ENCODE results near the gene FAM170B. TPM values are rescaled to one million over a fixed set of nuclear protein-coding genes. Genes with fewer than 3 reads are reported as not detected.

The FAM170B gene
- total and polyA plus RNA-seq, 2 donors (not counting 3 experiments of a cell fraction or from before 2014, with no cell fraction given): not detected

GRCh38 chr10:49118430-49119074 is 15.3 kb downstream of the FAM170B start:
- H3K4me3 ChIP-seq (replicated peaks in 1 of 3; ENCODE audit: insufficient read depth in 1 of 3, low read depth in 1 of 3, low read length in 3 of 3): no peak overlapping the region
- no peak overlapping the region for H3K27ac ChIP-seq (ENCODE audit: insufficient read depth, low read depth, low read length)
- H3K4me2 ChIP-seq (ENCODE audit: insufficient read depth, low read length): no peak overlapping the region
- H2AFZ ChIP-seq (ENCODE audit: low read depth, low read length): no peak overlapping the region
- BruUV-seq (replicated peaks): no TSS peak
- peaks cover 20 to 23% of the 10 kb centered on the region in 2 experiments for H3K27me3 ChIP-seq (ENCODE audit: control insufficient read depth in 2 of 2, insufficient read depth in 2 of 2, low read length in 2 of 2)
- no peaks in the 10 kb centered on the region for H3K79me2 ChIP-seq (ENCODE audit: control insufficient read depth, insufficient read depth, low read length)
- DNase-seq (ENCODE audit: low read depth, low spot score) (no peak), FAIRE-seq (no peak)
- CTCF ChIA-PET: interaction anchor here (1.2 kb wide), 2 partner anchors 43 to 289 kb away, joined by 3 read pairs; no protein-coding TSS in a partner anchor
- no peaks in the 10 kb centered on the region for H3K36me3 ChIP-seq (ENCODE audit: control insufficient read depth in 2 of 2, extremely low read depth in 1 of 2, insufficient read depth in 2 of 2, low read length in 2 of 2)
- no peaks in the 10 kb centered on the region for H4K20me1 ChIP-seq (replicated peaks; ENCODE audit: control insufficient read depth, extremely low read depth, insufficient read depth, low read length)
- H3K9ac ChIP-seq (replicated peaks; ENCODE audit: extremely low read depth, insufficient read depth, low read length): no peak overlapping the region
- no peaks in the 10 kb centered on the region for H3K9me1 ChIP-seq (replicated peaks; ENCODE audit: control insufficient read depth, extremely low read depth, insufficient read depth, low read length)
- intact Hi-C loops (cut with micrococcal nuclease): no loop called here
- no peaks in the 10 kb centered on the region for H3K4me1 ChIP-seq (ENCODE audit: control insufficient read depth, extremely low read depth, insufficient read depth, low read length)
- H3K9me3 ChIP-seq (replicated peaks; ENCODE audit: control insufficient read depth, insufficient read depth, low read length): no peaks in the 10 kb centered on the region
- dilution Hi-C loops (cut with MboI; ENCODE audit: extremely low pct_ligation_motif_present, low sequenced_read_pairs): no loop called here
- TF ChIP-seq JUN (IDR thresholded peaks at IDR 0.05; ENCODE audit: borderline replicate concordance, insufficient read depth, insufficient read length, low read depth) (no peak), EZH2 (IDR thresholded peaks at IDR 0.05; ENCODE audit: borderline replicate concordance, low read depth, low read length, severe bottlenecking) (no peak), POLR2A (IDR thresholded peaks at IDR 0.05; ENCODE audit: low read depth, low read length) (no peak), GATA2 (IDR thresholded peaks at IDR 0.05; ENCODE audit: insufficient read depth, insufficient read length, low read depth, low read length) (no peak), FOS (IDR thresholded peaks at IDR 0.05; ENCODE audit: borderline replicate concordance, insufficient read depth, low read length) (no peak), CTCF (IDR thresholded peaks at IDR 0.05; ENCODE audit: extremely low read depth in 1 of 2, insufficient read depth in 1 of 2, low read depth in 1 of 2, low read length in 2 of 2) (no peak), POLR2AphosphoS5 (IDR thresholded peaks at IDR 0.05; ENCODE audit: insufficient read depth, low read depth, low read length) (no peak), MAX (IDR thresholded peaks at IDR 0.05; ENCODE audit: insufficient read depth, insufficient read length) (no peak), MYC (IDR thresholded peaks at IDR 0.05; ENCODE audit: low read depth, low read length) (no peak)
- POLR2A ChIA-PET: no interaction called here

All from endothelial cell of umbilical vein (primary cell).